GM23248 (cell line): Measurements from ENCODE around the gene IFI27L1. TPM values are rescaled to one million over a fixed set of nuclear protein-coding genes. Genes with fewer than 3 reads are reported as not detected.

Experiments
- DNase-seq: peaks from one replicate; pipeline ENCODE4 v3.0.0-alpha.2; 2015
- H2AFZ ChIP-seq: fragments of 200-600 bp; sonication (generic); 2 replicates; pipeline ENCODE4 v1.6.1; 2016; ENCODE audit warnings: antibody characterized with exemption
- H3F3A ChIP-seq: fragments of 200-600 bp; sonication (generic); 2 replicates; pipeline ENCODE4 v1.6.1; 2016; ENCODE audit warnings: mild to moderate bottlenecking, antibody characterized with exemption, mixed run types; ENCODE audit not compliant: insufficient read depth
- H3K27ac ChIP-seq: fragments of 200-600 bp; sonication (generic); 2 replicates; pipeline ENCODE4 v1.5.1; 2016; ENCODE audit warnings: mild to moderate bottlenecking
- H3K27me3 ChIP-seq: fragments of 200-600 bp; sonication (generic); replicated peaks from 2 replicates; pipeline ENCODE4 v1.6.1; 2016; ENCODE audit warnings: mild to moderate bottlenecking; ENCODE audit not compliant: insufficient read depth
- H3K36me3 ChIP-seq: fragments of 200-600 bp; sonication (generic); 2 replicates; pipeline ENCODE4 v1.6.1; 2016; ENCODE audit warnings: low read depth, mild to moderate bottlenecking
- H3K4me1 ChIP-seq: fragments of 200-600 bp; sonication (generic); 2 replicates; pipeline ENCODE4 v1.6.1; 2016; ENCODE audit warnings: mild to moderate bottlenecking; ENCODE audit not compliant: insufficient read depth
- H3K4me2 ChIP-seq: fragments of 200-600 bp; sonication (generic); one replicate; pipeline ENCODE4 v1.6.1; 2016; ENCODE audit warnings: mild to moderate bottlenecking; ENCODE audit not compliant: unreplicated experiment
- H3K4me3 ChIP-seq: fragments of 200-600 bp; sonication (generic); 2 replicates; pipeline ENCODE4 v1.5.1; 2016; ENCODE audit warnings: mild to moderate bottlenecking
- H3K79me2 ChIP-seq: fragments of 200-600 bp; sonication (generic); 2 replicates; pipeline ENCODE4 v1.6.1; 2016; ENCODE audit warnings: mild to moderate bottlenecking; ENCODE audit not compliant: insufficient read depth
- H3K9ac ChIP-seq: fragments of 200-600 bp; sonication (generic); 2 replicates; pipeline ENCODE4 v1.6.1; 2016; ENCODE audit warnings: mild to moderate bottlenecking
- H3K9me2 ChIP-seq: fragments of 200-600 bp; sonication (generic); 2 replicates; pipeline ENCODE4 v1.6.1; 2016; ENCODE audit warnings: mixed run types, mild to moderate bottlenecking, moderate library complexity; ENCODE audit not compliant: insufficient read depth
- H3K9me3 ChIP-seq: fragments of 200-600 bp; sonication (generic); one replicate; pipeline ENCODE4 v1.6.1; 2017; ENCODE audit warnings: low read depth
- H4K20me1 ChIP-seq: fragments of 200-600 bp; sonication (generic); 2 replicates; pipeline ENCODE4 v1.6.0; 2016; ENCODE audit not compliant: insufficient read depth
- EZH2 ChIP-seq: fragments of 200-600 bp; sonication (generic); IDR thresholded peaks from 2 replicates; pipeline ENCODE4 v1.6.1; 2018; ENCODE audit warnings: antibody characterized with exemption, mild to moderate bottlenecking; ENCODE audit not compliant: insufficient read depth, poor library complexity, severe bottlenecking
- EZH2phosphoT487 ChIP-seq: fragments of 200-600 bp; sonication (generic); IDR thresholded peaks from 2 replicates; pipeline ENCODE4 v1.6.1; 2018; ENCODE audit warnings: antibody characterized with exemption, moderate library complexity, mild to moderate bottlenecking, low read depth; ENCODE audit not compliant: insufficient read depth
- WGBS, 2 experiments: methylation state at CpG; one replicate each; pipeline ENCODE4 v1.1.6; 2015 to 2017; ENCODE audit warnings: low lambda C conversion rate in 2 of 2, low coverage in 1 of 2; ENCODE audit errors: missing lambda C conversion rate in 2 of 2; 5-methylcytosine and 5-hydroxymethylcytosine counted together
- in situ Hi-C: fragments of 300-500 bp; cut with MboI; formaldehyde crosslinking; loops from 2 replicates; pipeline ENCODE4 v1.15.0; 2020
- polyA plus RNA-seq: library from polyadenylated mRNA; unstranded; fragments of >200 nt; fragmentation: Nextera tagmentation; extraction: Ambion mirVana; gene quantifications from 2 replicates; pipeline ENCODE4 v1.2.1, GENCODE V29; 2016
- total RNA-seq: library from RNA; depleted of rRNA; stranded (reverse); fragments of >200 nt; shearing (Covaris generic); gene quantifications from 2 replicates; pipeline ENCODE4 v1.2.3, GENCODE V29; 2014

Gene IFI27L1
- total and polyA plus RNA-seq, 2 experiments from 2014 or later: 13.5 to 32.6 TPM

DNA sequence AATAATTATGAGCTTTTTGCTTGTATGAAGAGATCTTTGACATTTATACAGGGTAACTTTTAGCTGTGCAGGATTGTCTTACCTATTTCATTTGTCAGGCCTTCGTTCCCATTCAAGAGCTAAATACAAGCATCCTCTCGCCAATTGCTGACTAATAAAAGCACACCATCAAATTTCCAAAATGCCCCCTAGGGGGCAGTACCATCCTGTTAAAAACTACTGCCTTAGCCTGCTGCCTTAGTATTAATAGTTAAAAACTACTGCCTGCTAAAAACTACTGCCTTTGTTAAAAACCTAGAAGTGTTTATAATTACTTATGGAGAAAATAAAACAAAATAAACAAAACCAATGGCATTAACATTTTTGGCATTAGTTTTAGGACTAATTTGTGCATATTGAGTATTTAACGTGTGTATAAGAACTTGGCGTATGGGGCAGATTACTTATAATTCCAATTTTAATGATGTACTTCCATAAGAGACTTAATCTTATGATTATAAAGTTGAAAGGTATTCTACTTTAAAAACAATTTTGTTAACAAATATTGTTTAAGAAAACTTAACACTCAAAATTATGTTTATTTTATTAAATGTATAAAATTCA is 51.3 kb downstream of the IFI27L1 start:
- H3K79me2 ChIP-seq: peaks cover 6% of the 10 kb centered on the region; the same call in 1 of the 2 replicates
- in situ Hi-C loops: loop anchor here (10.0 to 25.0 kb wide), 2 partner anchors 198 to 470 kb away; no protein-coding TSS in a partner anchor
- peaks cover 5% of the 10 kb centered on the region; the same call in 1 of the 2 replicates for H3K4me1 ChIP-seq
- H3K9me2 ChIP-seq: no peaks in the 10 kb centered on the region
- peaks cover 6% of the 10 kb centered on the region; the same call in 1 of the 2 replicates for H3F3A ChIP-seq
- H3K9me3 ChIP-seq: no peaks in the 10 kb centered on the region
- no peaks in the 10 kb centered on the region for H4K20me1 ChIP-seq
- no peak overlapping the region for H3K4me3 ChIP-seq
- no peaks in the 10 kb centered on the region for H3K27me3 ChIP-seq
- H2AFZ ChIP-seq: no peak overlapping the region
- no peak overlapping the region for H3K9ac ChIP-seq
- TF ChIP-seq EZH2 (no peak), EZH2phosphoT487 (no peak)
- no peaks in the 10 kb centered on the region for H3K36me3 ChIP-seq
- H3K27ac ChIP-seq: no peak overlapping the region
- DNase-seq: peak; percentile 83
- no peak overlapping the region for H3K4me2 ChIP-seq
- WGBS, 2 experiments: 48 to 53% methylated on average over 4 of the region's 4 CpGs

DNA sequence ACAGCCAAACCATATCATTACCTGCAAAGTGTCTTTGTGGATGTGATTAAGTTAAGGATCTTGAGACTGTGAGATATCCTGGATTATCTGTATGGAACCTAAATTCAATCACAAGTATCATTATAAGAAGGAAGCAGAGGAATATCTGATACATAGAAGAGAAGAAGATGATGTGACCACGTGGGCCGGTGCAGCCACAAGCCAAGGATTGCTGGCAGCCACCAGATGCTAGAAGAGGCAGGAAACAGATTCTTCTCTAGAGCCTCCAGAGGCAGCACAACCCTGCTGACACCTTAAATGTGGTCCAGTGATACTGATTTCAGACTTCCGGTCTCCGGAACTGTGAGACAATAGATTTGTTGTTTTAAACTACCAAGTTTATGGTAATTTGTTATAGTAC is 54.4 kb downstream of the IFI27L1 start:
- no peak overlapping the region for H2AFZ ChIP-seq
- H3K9ac ChIP-seq: no peak overlapping the region
- H3K4me3 ChIP-seq: no peak overlapping the region
- H3K36me3 ChIP-seq: no peaks in the 10 kb centered on the region
- no peaks in the 10 kb centered on the region for H3K9me2 ChIP-seq
- H3F3A ChIP-seq: peaks cover 2% of the 10 kb centered on the region; the same call in 1 of the 2 replicates
- H3K4me2 ChIP-seq: no peak overlapping the region
- TF ChIP-seq EZH2phosphoT487: no peak
- TF ChIP-seq EZH2: no peak
- H3K27ac ChIP-seq: no peak overlapping the region
- no peaks in the 10 kb centered on the region for H3K4me1 ChIP-seq
- in situ Hi-C loops: loop anchor here (10.0 to 25.0 kb wide), 2 partner anchors 201 to 473 kb away; no protein-coding TSS in a partner anchor
- 42 to 54% methylated on average over 4 of the region's 4 CpGs for WGBS, 2 experiments
- no peaks in the 10 kb centered on the region for H3K79me2 ChIP-seq
- H3K9me3 ChIP-seq: no peaks in the 10 kb centered on the region
- H3K27me3 ChIP-seq: no peaks in the 10 kb centered on the region
- DNase-seq: no peak
- H4K20me1 ChIP-seq: no peaks in the 10 kb centered on the region

DNA sequence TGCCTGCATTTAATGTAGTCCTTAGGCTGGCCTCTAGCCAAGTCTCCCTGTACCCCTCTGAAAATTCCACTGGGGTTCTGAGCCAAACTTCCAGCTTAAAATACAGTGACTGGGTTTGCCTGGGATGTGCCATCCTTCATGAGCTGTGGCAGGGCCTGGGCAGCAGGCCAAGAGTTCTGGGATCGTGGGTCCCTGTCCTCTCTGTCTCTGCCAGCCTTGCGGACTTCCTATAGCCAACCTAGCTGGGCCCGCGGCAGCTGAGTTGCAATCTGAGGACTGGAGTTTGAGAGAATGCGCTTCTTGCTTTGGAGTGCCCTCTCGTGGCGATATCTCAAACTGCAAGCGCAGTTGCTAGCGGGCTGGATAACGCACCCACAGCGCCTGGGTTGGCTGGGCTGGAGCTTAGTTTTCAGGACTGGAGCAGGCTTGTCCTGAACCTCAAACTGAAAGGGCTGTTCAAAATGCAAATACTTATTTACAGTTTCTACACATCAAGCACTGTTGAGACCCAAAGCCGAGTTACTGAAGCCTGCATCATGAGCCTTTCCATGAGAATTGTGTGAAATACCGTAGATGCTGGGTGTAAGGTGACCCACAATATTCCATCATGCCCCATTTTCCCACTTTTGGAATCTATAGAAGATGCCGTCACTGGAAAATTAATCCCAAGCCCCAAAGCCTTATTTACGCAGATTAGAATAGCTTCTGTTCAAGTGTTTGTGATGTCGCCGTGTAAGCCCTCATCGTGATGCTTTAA is 55.6 kb downstream of the IFI27L1 start:
- Histone ChIP-seq H3K27me3 (no peaks in the 10 kb centered on the region), H3K4me2 (no peak overlapping the region), H3K36me3 (no peaks in the 10 kb centered on the region), H3K9me3 (no peaks in the 10 kb centered on the region), H3K27ac (no peak overlapping the region), H3K9me2 (no peaks in the 10 kb centered on the region), H2AFZ (peak overlapping the region; percentile 44), H3F3A (no peaks in the 10 kb centered on the region), H3K4me1 (no peaks in the 10 kb centered on the region), H3K79me2 (no peaks in the 10 kb centered on the region), H4K20me1 (no peaks in the 10 kb centered on the region), H3K9ac (no peak overlapping the region), H3K4me3 (no peak overlapping the region)
- peak; percentile 86 for DNase-seq
- TF ChIP-seq EZH2: no peak
- no peak for TF ChIP-seq EZH2phosphoT487
- in situ Hi-C loops: loop anchor here (10.0 to 25.0 kb wide), 2 partner anchors 202 to 474 kb away; no protein-coding TSS in a partner anchor
- 23 to 27% methylated on average over 18 of the region's 18 CpGs for WGBS, 2 experiments

DNA sequence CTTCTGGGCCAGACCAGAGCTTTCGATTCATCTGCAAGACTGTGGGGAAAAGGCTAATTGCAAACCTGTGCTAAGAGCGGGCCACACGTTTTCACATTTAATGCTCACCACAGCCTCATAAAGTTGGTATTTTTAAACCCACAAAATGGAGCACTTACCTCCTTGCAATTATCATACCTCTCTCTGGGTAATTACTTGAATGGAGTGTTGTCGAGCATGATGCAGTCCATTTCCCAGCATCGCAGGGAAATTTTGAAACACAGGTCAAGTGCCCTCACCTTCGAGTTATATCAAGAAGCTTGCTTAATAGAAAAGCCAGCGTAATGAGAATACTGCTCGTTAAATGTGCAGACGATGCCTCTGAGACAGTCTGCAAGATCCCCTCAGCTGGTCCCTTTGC is 57.1 kb downstream of the IFI27L1 start:
- DNase-seq: no peak
- TF ChIP-seq EZH2: no peak
- no peak for TF ChIP-seq EZH2phosphoT487
- Histone ChIP-seq H3K9me2 (no peaks in the 10 kb centered on the region), H3F3A (no peaks in the 10 kb centered on the region), H3K9ac (no peak overlapping the region), H2AFZ (no peak overlapping the region), H3K27ac (no peak overlapping the region), H4K20me1 (no peaks in the 10 kb centered on the region), H3K4me1 (no peaks in the 10 kb centered on the region), H3K4me2 (no peak overlapping the region), H3K9me3 (no peaks in the 10 kb centered on the region), H3K36me3 (no peaks in the 10 kb centered on the region), H3K4me3 (no peak overlapping the region), H3K27me3 (no peaks in the 10 kb centered on the region), H3K79me2 (no peaks in the 10 kb centered on the region)
- in situ Hi-C loops: loop anchor here (10.0 to 25.0 kb wide), 2 partner anchors 203 to 476 kb away; no protein-coding TSS in a partner anchor
- WGBS, 2 experiments: 57 to 66% methylated on average over 9 of the region's 9 CpGs
